Lower leg skin (tissue), 3 donors: ENCODE measurements around the gene MATR3.

Source experiments
- CTCF ChIP-seq, 3 donors: fragments of 450-650 bp; IDR thresholded peaks; one replicate each; pipeline ENCODE4 v1.5.1; 2016; ENCODE audit warnings: antibody characterized with exemption in 3 of 3, mild to moderate bottlenecking in 3 of 3, moderate library complexity in 2 of 3
- POLR2A ChIP-seq, 2 donors: fragments of 450-650 bp; IDR thresholded peaks; one replicate each; pipeline ENCODE4 v1.6.1; 2016 to 2017; ENCODE audit warnings: antibody characterized with exemption in 2 of 2, mild to moderate bottlenecking in 1 of 2, moderate library complexity in 1 of 2

GRCh38 chr5:139278540-139279274, 14.8 kb upstream of the MATR3 start:
- TF ChIP-seq POLR2A (IDR thresholded peaks at IDR 0.05) (no peak), CTCF (IDR thresholded peaks at IDR 0.05) (no peak)
